Stimulated activated naive B cell treated with anti-CD40 and anti-IgM and Interleukin-4, amounts not matched to agents 10 μg/mL and 1 μg/mL and 100 μg/mL, for 72 hours (primary cell): ENCODE measurements around the gene FCHSD2.
"Not testable (repeated sequence)": the region's sequence is repeated elsewhere in the genome, so short reads cannot be mapped to it uniquely, and the experiment has no call there.

Source experiments
- ATAC-seq, 2 donors: fragments of 150-1000 bp; cut with Tn5 transposase; replicated peaks; 2 replicates each; pipeline ENCODE4 v1.10.0; 2021; ENCODE audit warnings: moderate library complexity in 1 of 2
- DNase-seq: peaks from one replicate; pipeline ENCODE4 v3.0.0; 2021
- H3K27ac Mint-ChIP-seq: one replicate; pipeline ENCODE4 v1.8.0; 2022; ENCODE audit warnings: mild to moderate bottlenecking, mixed read lengths
- H3K27me3 Mint-ChIP-seq, 2 donors: one replicate each; pipeline ENCODE4 v1.8.0; 2022; ENCODE audit warnings: mixed read lengths in 2 of 2
- H3K36me3 Mint-ChIP-seq, 2 donors: one replicate each; pipeline ENCODE4 v1.8.0; 2022; ENCODE audit warnings: mixed read lengths in 2 of 2, mild to moderate bottlenecking in 1 of 2
- H3K4me1 Mint-ChIP-seq, 2 donors: one replicate each; pipeline ENCODE4 v1.8.0; 2022; ENCODE audit warnings: mixed read lengths in 2 of 2, mild to moderate bottlenecking in 1 of 2
- H3K4me3 Mint-ChIP-seq, 2 donors: one replicate each; pipeline ENCODE4 v1.8.0; 2022; ENCODE audit warnings: mild to moderate bottlenecking in 2 of 2, mixed read lengths in 2 of 2, moderate library complexity in 1 of 2
- H3K9me3 Mint-ChIP-seq, 2 donors: one replicate each; pipeline ENCODE4 v1.8.0; 2022; ENCODE audit warnings: mixed read lengths in 2 of 2, mild to moderate bottlenecking in 1 of 2

Gene FCHSD2

DNA sequence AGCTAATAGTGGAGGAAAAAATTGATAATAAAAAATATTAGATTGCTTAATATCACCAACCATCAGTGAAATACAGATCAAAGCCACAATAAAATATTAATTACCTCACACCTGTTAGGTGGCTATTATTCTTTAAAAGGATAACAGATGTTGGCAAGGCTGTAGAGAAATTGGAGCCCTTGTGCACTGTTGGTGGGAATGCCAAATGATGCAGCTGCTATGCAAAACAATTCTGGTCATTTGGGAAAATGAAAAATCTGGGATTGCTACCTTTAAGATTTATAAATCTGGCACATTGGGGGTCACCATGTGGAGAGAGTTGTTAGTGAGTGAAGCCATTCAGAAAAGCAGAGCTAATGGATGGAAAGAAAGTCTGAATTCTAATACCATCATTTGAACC lies 143.4 kb downstream of the FCHSD2 start:
- H3K9me3 Mint-ChIP-seq, result no peaks in the 10 kb centered on the region
- H3K27me3 Mint-ChIP-seq, result no peaks in the 10 kb centered on the region
- H3K4me1 Mint-ChIP-seq, result peaks cover 21 to 57% of the 10 kb centered on the region in 2 donors
- no peak for DNase-seq
- H3K27ac Mint-ChIP-seq, result no peak overlapping the region
- ATAC-seq, result no peak
- H3K4me3 Mint-ChIP-seq, result no peak overlapping the region
- H3K36me3 Mint-ChIP-seq, result peaks cover 44 to 47% of the 10 kb centered on the region in 2 donors

DNA sequence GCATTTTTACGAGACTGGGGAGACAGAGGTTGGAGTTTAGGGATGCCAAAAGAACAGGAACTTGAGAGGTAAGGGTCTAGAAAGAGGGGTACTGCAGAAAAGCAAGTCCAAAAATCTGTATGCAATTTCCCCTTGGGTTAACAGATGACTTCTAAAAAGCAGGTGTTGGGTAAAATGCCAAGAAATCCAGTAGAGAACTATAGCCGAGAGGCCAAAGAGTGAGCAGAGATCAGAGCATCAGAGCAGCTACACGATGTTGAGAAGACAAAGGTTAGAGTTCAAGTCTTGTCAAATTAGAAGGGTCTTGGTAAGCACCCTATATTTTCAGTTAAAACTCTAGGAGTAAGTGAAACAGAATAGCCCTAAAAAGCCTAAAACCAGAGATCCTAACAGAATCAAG lies 145.2 kb downstream of the FCHSD2 start:
- DNase-seq (no peak), ATAC-seq (no peak)
- Mint-ChIP-seq H3K4me1 (peaks cover 17 to 47% of the 10 kb centered on the region in 2 donors), H3K27ac (peak overlapping the region; percentile 2), H3K36me3 (peaks cover 43% of the 10 kb centered on the region in 2 donors), H3K9me3 (no peaks in the 10 kb centered on the region), H3K4me3 (peak overlapping the region; percentile 48 to 55), H3K27me3 (no peaks in the 10 kb centered on the region)

DNA sequence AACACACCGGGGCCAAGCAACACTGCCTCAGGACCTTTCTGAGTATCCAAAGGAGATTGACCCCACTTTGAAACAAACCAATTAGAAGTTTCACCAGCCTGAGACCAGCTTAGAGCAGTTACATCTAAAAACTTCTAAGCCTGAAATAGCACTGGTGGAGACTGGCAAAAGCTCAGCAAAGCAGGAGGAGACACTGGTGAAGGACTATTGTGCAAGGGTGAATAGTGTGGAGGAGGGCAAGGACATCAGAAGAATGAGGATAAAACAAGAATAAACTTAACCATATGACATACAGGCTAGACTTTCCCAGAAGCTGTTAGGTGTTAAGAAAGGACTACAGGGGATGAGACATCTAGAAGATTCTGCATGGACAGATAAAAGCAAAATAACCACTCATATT lies 152.4 kb downstream of the FCHSD2 start:
- no peak for DNase-seq
- H3K4me1 Mint-ChIP-seq, result peaks cover 34 to 65% of the 10 kb centered on the region in 2 donors
- peak overlapping the region; percentile 84 for H3K27ac Mint-ChIP-seq
- ATAC-seq, result no peak
- H3K36me3 Mint-ChIP-seq, result peaks cover 32 to 60% of the 10 kb centered on the region in 2 donors
- no peak overlapping the region for H3K4me3 Mint-ChIP-seq
- H3K27me3 Mint-ChIP-seq, result no peaks in the 10 kb centered on the region
- H3K9me3 Mint-ChIP-seq, result no peaks in the 10 kb centered on the region

DNA sequence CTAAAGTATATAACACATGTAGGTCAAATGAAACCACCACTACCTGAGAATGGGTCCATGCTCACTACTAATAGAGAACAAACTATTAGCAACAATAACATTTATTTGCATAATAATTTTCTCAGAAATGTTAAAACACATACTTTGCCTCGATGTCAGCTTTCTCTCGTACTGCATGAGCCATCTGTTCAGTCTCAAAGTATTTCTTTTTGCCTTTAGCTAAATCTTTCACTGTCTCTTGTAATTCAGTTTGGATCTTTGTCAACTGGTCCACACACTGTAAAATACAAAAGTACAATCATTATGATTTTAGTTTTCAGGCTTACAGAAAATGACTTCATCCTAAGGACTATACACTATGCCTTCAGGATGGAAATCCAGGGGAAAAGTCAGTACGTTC lies 153.3 kb downstream of the FCHSD2 start:
- DNase-seq (no peak), ATAC-seq (no peak)
- Mint-ChIP-seq H3K9me3 (no peaks in the 10 kb centered on the region), H3K27ac (no peak overlapping the region), H3K4me3 (no peak overlapping the region), H3K36me3 (peaks cover 26 to 57% of the 10 kb centered on the region in 2 donors), H3K27me3 (no peaks in the 10 kb centered on the region), H3K4me1 (peaks cover 34 to 63% of the 10 kb centered on the region in 2 donors)

DNA sequence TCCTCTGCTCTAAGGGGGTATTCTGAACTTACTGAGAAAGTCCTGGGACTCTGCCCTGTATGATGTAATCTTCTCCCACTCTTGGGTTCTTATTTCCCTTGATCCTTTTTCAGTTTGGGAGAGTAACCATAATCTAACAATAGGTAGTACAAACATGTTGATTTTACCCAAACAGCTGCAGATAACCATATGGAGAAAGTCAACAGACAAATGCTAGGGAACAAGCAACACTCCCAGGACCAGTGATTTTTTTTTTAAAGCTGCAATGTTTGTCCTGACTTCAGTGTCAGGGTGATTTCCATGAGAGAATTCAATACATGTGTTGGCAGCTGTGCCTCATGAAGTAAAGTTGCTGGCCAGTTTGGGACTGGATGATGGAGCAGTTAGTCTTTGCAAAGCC lies 156.5 kb downstream of the FCHSD2 start:
- H3K36me3 Mint-ChIP-seq, result peaks cover 16 to 53% of the 10 kb centered on the region in 2 donors
- no peak for ATAC-seq

DNA sequence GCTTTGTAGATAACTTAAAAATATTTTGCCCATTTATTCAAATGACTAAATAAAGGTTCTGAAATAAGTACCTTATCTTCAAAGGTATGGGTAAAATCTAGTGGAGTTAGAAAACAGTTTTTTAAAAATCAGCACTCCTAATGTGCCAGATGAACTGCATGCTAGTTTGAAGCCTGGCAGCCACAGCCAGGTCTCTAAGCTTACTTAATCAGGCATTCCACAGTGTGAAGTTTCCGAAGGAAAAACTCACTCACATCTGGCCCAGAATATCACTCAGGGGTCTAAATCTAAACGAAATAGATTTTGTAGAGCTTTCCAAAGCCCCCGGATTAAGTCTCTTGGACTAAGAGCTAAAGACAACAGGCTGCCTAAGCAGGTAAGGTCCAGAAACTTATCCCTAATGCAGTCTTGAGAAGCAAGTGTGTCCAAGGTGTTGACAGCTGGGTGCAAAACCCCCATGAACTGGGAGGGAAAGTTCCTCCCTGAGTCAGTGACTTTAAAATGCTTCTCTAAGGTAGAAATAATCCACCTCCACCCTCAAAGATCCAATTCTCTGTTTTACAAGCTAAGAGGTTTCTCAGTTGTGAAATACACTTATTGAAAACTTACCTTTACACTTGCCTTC lies 157.6 kb downstream of the FCHSD2 start:
- H3K9me3 Mint-ChIP-seq, result no peaks in the 10 kb centered on the region
- H3K27ac Mint-ChIP-seq, result no peak overlapping the region
- H3K27me3 Mint-ChIP-seq, result no peaks in the 10 kb centered on the region
- no peak for DNase-seq
- H3K4me1 Mint-ChIP-seq, result peaks cover 28 to 60% of the 10 kb centered on the region in 2 donors
- no peak overlapping the region for H3K4me3 Mint-ChIP-seq
- no peak for ATAC-seq
- peaks cover 20 to 55% of the 10 kb centered on the region in 2 donors for H3K36me3 Mint-ChIP-seq

More for the DNA sequence above, 156.5 kb downstream of the FCHSD2 start:
- Mint-ChIP-seq H3K27ac (peak overlapping the region; percentile 57), H3K4me3 (no peak overlapping the region), H3K4me1 (peaks cover 32 to 63% of the 10 kb centered on the region in 2 donors), H3K9me3 (no peaks in the 10 kb centered on the region), H3K27me3 (no peaks in the 10 kb centered on the region)
- DNase-seq, result no peak

DNA sequence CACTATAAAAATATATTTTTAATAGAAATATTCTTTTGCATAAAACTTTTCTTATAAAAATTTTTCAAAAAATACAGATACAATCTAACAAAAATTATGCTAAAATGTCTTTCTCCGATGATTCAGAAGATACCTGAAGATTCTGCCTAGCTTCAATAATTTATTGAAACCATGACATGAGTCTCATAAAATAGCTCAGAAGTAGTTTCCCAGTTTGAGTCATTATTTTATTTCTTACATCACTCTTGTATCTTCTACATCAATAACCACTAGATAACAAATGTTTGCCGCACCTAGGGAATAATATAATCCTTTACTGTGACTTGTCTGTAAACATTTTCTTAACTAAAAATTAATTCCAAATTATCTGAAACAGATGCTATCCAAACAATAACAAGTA lies 158.6 kb downstream of the FCHSD2 start:
- ATAC-seq (no peak), DNase-seq (no peak)
- Mint-ChIP-seq H3K36me3 (peaks cover 30 to 58% of the 10 kb centered on the region in 2 donors), H3K27ac (peak overlapping the region; percentile 25), H3K4me3 (no peak overlapping the region), H3K4me1 (peaks cover 25 to 62% of the 10 kb centered on the region in 2 donors), H3K27me3 (no peaks in the 10 kb centered on the region), H3K9me3 (peaks cover 2 to 5% of the 10 kb centered on the region in 2 donors)

DNA sequence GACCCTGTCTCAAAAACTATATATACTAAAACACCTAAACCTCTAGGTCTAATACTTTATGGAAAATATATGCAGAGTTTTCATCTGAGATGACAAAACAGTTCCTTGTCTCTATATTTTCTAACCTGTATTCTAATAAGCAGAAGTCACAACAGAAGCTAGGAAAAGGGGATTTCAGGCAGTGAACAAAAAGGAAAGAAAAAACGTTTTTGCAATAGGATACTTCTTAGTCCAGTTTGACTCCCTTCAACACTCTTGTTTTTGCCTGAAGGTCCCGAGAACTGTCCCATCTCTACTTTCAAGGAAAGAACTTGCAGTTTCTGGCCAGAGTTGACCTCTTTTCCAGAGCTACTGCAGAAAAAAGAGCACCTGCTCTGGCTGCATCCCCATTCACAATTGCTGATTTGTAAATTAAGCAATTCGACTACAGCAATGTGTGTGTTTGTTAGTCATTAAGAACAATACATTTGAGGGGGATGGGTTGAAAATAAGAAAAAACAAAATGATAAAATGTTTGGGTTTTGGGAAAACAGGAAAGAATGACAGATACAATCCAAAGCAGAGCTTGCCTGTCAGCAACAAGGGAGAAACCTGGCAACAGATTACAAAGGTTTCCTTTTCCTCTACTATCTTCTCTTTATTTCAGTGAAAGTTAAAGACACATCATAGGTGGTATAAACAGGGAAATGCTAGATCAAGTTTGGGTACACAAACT lies 160.0 kb downstream of the FCHSD2 start:
- Mint-ChIP-seq H3K9me3 (peaks cover 5 to 8% of the 10 kb centered on the region in 2 donors), H3K4me1 (peaks cover 21 to 52% of the 10 kb centered on the region in 2 donors), H3K36me3 (peaks cover 36 to 58% of the 10 kb centered on the region in 2 donors), H3K4me3 (peak overlapping the region in 1 of 2 donors; percentile 1), H3K27ac (peak overlapping the region; percentile 79), H3K27me3 (no peaks in the 10 kb centered on the region)
- no peak for DNase-seq
- ATAC-seq, result no peak

DNA sequence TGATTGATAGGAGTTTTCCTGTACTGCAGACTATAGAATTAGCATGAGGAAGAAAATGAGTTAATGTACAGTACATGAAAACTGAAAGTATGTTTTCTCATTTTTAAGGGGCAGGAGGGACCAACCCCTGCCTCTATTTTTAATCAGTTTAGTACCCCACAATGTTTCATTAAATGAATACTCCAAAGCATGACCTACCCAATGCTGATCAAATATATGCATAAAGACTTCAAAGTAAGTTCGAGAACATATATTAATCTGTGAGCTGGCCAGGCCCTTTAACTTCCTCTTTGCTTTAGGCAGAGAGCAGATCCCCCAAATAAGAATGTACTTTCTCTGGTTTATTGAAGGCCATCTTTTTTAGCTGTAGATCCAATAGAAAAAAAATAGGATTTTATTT lies 161.0 kb downstream of the FCHSD2 start:
- Mint-ChIP-seq H3K27me3 (no peaks in the 10 kb centered on the region), H3K36me3 (peaks cover 45 to 62% of the 10 kb centered on the region in 2 donors), H3K27ac (peak overlapping the region; percentile 25), H3K9me3 (peaks cover 8 to 9% of the 10 kb centered on the region in 2 donors), H3K4me3 (no peak overlapping the region), H3K4me1 (peaks cover 15 to 50% of the 10 kb centered on the region in 2 donors)
- peak; percentile 79 to 80 for ATAC-seq
- DNase-seq, result no peak

DNA sequence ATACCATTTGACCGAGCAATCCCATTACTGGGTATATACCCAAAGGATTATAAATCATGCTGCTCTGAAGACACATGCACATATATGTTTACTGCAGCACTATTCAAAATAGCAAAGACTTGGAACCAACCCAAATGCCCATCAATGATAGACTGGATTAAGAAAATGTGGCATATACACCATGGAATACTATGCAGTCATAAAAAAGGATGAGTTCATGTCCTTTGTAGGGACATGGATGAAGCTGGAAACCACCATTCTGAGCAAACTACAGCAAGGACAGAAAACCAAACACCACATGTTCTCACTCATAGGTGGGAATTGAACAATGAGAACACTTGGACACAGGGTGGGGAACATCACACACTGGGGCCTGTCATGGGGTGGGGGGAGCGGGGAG lies 164.3 kb downstream of the FCHSD2 start:
- Mint-ChIP-seq H3K4me1 (peaks cover 27 to 69% of the 10 kb centered on the region in 2 donors), H3K9me3 (peaks cover 12 to 17% of the 10 kb centered on the region in 2 donors), H3K36me3 (peaks cover 64 to 82% of the 10 kb centered on the region in 2 donors)
- not testable (repeated sequence) for ATAC-seq, H3K4me3 Mint-ChIP-seq, DNase-seq, H3K27me3 Mint-ChIP-seq, H3K27ac Mint-ChIP-seq

DNA sequence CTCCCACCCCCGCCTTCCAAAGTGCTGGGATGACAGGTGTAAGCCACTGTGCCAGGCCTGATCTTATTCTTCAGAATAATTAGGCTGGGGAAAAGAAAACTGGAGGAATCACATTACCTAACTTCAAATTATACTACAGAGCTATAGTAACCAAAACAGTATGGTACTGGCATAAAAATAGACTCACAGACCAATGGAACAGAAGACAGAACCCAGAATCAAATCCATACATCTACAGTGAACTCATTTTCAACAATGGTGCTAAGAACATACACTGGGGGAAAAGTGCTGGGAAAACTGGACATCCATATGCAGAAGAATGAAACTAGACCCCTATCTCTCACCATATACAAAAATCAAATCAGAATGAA lies 165.6 kb downstream of the FCHSD2 start:
- ATAC-seq, H3K27me3 Mint-ChIP-seq, DNase-seq, H3K4me3 Mint-ChIP-seq: not testable (repeated sequence)
- Mint-ChIP-seq H3K4me1 (peaks cover 28 to 71% of the 10 kb centered on the region in 2 donors), H3K36me3 (peaks cover 62 to 83% of the 10 kb centered on the region in 2 donors), H3K27ac (peak overlapping the region; percentile 42), H3K9me3 (peaks cover 12 to 17% of the 10 kb centered on the region in 2 donors)

DNA sequence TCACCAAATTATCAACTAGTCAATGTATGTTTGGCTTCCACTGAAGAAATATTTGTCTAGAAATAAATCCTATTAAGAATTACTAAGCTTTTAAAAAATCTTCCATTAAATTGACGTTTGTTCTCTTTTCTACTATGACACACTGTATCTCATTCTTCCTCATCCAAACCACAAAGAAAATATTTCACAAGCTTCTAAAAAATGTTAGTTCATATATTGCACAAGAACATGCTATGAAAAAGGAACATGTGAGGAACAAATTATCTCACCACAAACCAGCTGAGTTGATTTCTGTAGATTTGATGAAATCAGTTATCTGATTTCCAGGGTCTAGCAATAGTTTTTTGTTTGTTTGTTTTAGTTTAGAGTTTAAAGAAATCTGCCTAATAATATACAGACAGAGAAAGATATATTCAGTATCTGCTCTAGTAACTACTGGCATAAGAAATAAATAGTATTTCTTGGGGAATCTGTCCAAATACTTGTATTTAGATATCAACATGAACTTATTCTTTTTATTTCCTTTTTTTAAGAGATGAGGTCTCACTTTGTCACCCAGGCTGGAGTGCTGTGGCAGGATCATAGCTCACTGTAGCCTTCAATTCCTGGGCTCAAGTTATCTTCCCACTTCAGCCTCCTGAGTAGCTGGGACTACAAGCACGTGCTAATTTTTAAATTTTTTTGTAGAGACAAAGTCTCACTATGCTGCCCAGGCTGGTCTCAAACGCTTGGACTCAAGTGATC lies 166.2 kb downstream of the FCHSD2 start:
- Mint-ChIP-seq H3K36me3 (peaks cover 63 to 85% of the 10 kb centered on the region in 2 donors), H3K4me3 (no peak overlapping the region), H3K27ac (peak overlapping the region; percentile 6), H3K9me3 (peaks cover 12 to 17% of the 10 kb centered on the region in 2 donors), H3K4me1 (peaks cover 29 to 75% of the 10 kb centered on the region in 2 donors), H3K27me3 (no peaks in the 10 kb centered on the region)
- DNase-seq (no peak), ATAC-seq (peak; percentile 70 to 74)

DNA sequence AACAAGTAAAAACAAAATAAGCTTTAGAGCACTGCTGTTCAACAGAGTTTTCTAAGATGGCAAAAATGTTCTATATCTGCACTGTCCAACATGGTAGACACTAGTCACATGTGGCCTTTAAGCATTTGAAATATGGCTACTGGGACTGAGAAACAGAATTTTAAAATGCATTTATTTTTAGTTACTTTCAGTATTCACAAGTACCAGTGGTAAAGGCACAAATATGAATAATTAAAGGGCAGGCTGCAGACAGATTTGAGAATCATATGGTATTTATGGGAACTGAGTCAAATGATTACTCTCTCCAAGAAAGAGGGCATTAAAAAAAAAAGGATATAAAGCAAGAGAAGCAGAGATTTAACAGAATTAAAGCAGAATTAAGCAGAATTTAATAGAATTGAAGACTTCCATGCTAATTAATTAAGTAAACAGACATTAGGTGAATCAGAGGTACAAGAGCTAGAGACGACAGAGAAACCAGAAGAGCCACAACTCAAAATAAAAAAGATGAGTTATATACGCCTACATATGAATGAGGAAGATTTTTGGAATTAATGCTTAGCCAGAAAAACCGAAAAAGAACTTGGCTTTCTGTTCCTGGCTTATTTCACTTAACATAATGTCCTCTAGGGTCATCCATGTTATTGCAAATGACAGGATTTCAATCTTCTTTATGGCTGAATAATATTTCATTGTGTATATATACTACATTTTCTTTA lies 167.5 kb downstream of the FCHSD2 start:
- ATAC-seq (peak; percentile 77 to 85), DNase-seq (no peak)
- H3K27me3 Mint-ChIP-seq, result no peaks in the 10 kb centered on the region
- H3K4me3 Mint-ChIP-seq, result peak overlapping the region; percentile 57 to 65
- H3K9me3 Mint-ChIP-seq, result peaks cover 12 to 17% of the 10 kb centered on the region in 2 donors
- H3K36me3 Mint-ChIP-seq, result peaks cover 57 to 80% of the 10 kb centered on the region in 2 donors
- peak overlapping the region; percentile 94 for H3K27ac Mint-ChIP-seq
- H3K4me1 Mint-ChIP-seq, result peaks cover 33 to 78% of the 10 kb centered on the region in 2 donors
